ENCODE measurements around the gene TXK. TPM values are rescaled to one million over a fixed set of nuclear protein-coding genes. Genes with fewer than 3 reads are reported as not detected.

TXK gene
- total RNA-seq, 1 donor from 2014 or later: not detected

DNA sequence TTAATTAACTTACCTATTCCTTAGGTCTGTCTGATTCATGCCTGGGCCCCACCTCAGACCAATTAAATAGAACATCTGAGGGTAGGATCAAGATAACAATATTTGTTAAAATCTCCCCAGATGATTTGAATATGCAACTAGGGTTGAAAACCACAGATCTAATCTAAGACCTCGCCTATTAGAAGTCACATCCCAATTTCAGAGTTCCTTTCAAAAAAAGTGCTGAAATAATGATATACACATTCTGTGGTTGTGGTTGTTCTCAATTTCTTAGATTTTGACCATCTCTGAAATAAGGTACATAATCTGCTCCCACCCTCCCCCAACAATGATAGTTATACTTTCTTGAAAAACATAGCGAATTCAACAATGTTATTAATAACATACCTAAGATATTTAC is 89.8 kb downstream of the TXK start:
- Mint-ChIP-seq H3K27me3 (ENCODE audit: unreplicated experiment) (peaks cover 49% of the 10 kb centered on the region), H3K27ac (ENCODE audit: unreplicated experiment) (no peak overlapping the region), H3K36me3 (ENCODE audit: unreplicated experiment) (no peaks in the 10 kb centered on the region), H3K9me3 (ENCODE audit: unreplicated experiment) (no peaks in the 10 kb centered on the region), H3K4me3 (ENCODE audit: unreplicated experiment) (no peak overlapping the region), H3K4me1 (ENCODE audit: unreplicated experiment) (no peaks in the 10 kb centered on the region)
- no peak for DNase-seq (ENCODE audit: extremely low spot score, unreplicated experiment)
- TF ChIP-seq, protein P1, sequence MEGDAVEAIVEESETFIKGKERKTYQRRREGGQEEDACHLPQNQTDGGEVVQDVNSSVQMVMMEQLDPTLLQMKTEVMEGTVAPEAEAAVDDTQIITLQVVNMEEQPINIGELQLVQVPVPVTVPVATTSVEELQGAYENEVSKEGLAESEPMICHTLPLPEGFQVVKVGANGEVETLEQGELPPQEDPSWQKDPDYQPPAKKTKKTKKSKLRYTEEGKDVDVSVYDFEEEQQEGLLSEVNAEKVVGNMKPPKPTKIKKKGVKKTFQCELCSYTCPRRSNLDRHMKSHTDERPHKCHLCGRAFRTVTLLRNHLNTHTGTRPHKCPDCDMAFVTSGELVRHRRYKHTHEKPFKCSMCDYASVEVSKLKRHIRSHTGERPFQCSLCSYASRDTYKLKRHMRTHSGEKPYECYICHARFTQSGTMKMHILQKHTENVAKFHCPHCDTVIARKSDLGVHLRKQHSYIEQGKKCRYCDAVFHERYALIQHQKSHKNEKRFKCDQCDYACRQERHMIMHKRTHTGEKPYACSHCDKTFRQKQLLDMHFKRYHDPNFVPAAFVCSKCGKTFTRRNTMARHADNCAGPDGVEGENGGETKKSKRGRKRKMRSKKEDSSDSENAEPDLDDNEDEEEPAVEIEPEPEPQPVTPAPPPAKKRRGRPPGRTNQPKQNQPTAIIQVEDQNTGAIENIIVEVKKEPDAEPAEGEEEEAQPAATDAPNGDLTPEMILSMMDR (IDR thresholded peaks at IDR 0.05): no peak

DNA sequence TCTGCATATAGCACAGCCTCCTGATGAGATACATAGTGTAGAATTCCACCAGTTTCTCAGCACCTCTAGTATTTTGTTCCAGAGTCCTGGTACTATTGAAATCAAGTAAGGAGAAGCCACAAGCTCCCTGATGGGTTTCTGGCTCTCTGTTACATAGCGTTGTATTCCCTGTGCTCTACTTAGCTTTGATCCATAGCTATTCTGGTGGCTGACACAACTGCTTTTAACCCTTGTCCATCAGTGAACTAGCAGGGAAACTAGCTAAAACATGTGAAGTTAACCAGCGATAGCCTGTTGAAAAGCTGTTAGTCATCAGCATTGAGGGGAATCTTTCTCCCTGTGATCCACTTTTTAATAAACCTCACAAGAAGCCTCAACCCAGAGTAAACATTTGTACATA is 90.5 kb downstream of the TXK start:
- H3K27me3 Mint-ChIP-seq (ENCODE audit: unreplicated experiment): peaks cover 49% of the 10 kb centered on the region
- no peak for DNase-seq (ENCODE audit: extremely low spot score, unreplicated experiment)
- no peak overlapping the region for H3K4me3 Mint-ChIP-seq (ENCODE audit: unreplicated experiment)
- no peaks in the 10 kb centered on the region for H3K4me1 Mint-ChIP-seq (ENCODE audit: unreplicated experiment)
- no peak overlapping the region for H3K27ac Mint-ChIP-seq (ENCODE audit: unreplicated experiment)
- no peaks in the 10 kb centered on the region for H3K9me3 Mint-ChIP-seq (ENCODE audit: unreplicated experiment)
- TF ChIP-seq, protein P1 (IDR thresholded peaks at IDR 0.05): no peak
- H3K36me3 Mint-ChIP-seq (ENCODE audit: unreplicated experiment): no peaks in the 10 kb centered on the region

DNA sequence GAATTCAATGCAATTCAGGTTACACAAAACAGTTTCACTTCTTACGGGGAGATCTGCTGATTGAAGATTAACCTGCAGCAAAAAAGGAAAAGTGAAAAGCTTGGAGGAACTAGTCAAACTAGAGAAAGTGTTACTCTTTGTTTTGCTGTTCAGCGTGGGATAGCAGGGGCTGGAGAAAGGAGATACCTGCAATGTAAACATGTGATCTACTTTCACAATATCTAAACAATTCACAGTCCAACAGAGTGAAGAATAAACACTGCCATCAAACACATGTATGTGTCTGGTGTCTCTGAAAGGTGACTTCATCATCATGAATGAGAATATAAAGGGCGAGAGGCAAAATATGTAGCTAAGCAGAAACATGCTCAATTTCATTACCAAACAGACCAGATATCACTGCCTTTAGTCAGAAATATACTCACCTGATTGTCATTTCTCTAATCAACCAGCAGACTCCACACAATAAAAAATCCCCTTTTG is 91.0 kb downstream of the TXK start:
- H3K27ac Mint-ChIP-seq (ENCODE audit: unreplicated experiment): no peak overlapping the region
- no peaks in the 10 kb centered on the region for H3K36me3 Mint-ChIP-seq (ENCODE audit: unreplicated experiment)
- H3K4me3 Mint-ChIP-seq (ENCODE audit: unreplicated experiment): no peak overlapping the region
- DNase-seq (ENCODE audit: extremely low spot score, unreplicated experiment): no peak
- TF ChIP-seq, protein P1 (IDR thresholded peaks at IDR 0.05): no peak
- no peaks in the 10 kb centered on the region for H3K9me3 Mint-ChIP-seq (ENCODE audit: unreplicated experiment)
- H3K27me3 Mint-ChIP-seq (ENCODE audit: unreplicated experiment): peaks cover 47% of the 10 kb centered on the region
- H3K4me1 Mint-ChIP-seq (ENCODE audit: unreplicated experiment): no peaks in the 10 kb centered on the region

DNA sequence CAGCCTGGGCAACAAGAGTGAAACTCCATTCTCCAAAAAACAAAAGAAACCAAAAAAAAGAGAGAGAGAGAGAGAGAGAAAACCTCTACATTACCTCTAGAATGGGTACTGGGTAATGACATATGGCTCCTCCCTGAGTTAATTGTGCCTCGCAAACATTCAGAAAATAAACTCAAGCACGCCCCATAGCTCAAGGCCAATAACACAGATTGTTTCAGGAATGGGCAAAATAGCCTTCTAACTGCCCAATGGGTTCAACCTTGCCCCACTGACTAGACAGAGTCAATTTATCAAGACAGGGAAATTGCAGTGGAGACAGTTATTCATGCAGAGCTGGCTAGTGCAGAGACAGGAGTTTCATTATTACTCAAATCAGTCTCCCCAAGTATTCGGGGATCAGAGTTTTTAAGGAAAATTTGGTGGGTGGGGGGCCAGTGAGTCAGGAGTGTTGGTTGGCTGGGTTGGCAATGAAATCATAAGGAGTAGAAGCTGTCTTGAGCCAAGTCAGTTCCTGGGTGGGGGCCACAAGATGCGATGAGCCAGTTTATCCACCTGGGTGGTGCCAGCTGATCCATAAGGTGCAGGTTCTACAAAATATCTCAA is 92.4 kb downstream of the TXK start:
- Mint-ChIP-seq H3K4me1 (ENCODE audit: unreplicated experiment) (no peaks in the 10 kb centered on the region), H3K9me3 (ENCODE audit: unreplicated experiment) (no peaks in the 10 kb centered on the region), H3K36me3 (ENCODE audit: unreplicated experiment) (no peaks in the 10 kb centered on the region), H3K27me3 (ENCODE audit: unreplicated experiment) (peaks cover 41% of the 10 kb centered on the region), H3K27ac (ENCODE audit: unreplicated experiment) (no peak overlapping the region), H3K4me3 (ENCODE audit: unreplicated experiment) (no peak overlapping the region)
- TF ChIP-seq, protein P1 (IDR thresholded peaks at IDR 0.05): no peak
- DNase-seq (ENCODE audit: extremely low spot score, unreplicated experiment): no peak

DNA sequence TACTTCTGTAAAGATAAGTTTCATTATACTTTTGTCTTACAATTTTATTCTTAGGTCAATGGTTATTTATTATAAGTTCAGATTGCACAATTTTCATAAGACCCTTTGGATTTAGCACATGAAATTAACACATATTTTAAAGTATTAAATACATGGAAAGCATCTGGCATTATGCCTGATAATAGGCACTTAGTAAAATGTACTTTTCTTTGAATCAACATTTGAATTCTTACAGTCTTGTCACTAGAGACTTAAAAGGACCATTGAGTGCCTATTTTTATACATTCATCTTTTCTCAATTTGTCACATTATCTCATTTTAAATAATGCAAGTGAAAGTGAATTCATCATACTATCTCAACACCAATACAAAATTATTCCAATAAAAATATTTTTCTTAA is 94.5 kb downstream of the TXK start:
- TF ChIP-seq, protein P1 (IDR thresholded peaks at IDR 0.05): no peak
- no peak overlapping the region for H3K4me3 Mint-ChIP-seq (ENCODE audit: unreplicated experiment)
- H3K27ac Mint-ChIP-seq (ENCODE audit: unreplicated experiment): no peak overlapping the region
- H3K36me3 Mint-ChIP-seq (ENCODE audit: unreplicated experiment): no peaks in the 10 kb centered on the region
- no peak for DNase-seq (ENCODE audit: extremely low spot score, unreplicated experiment)
- H3K9me3 Mint-ChIP-seq (ENCODE audit: unreplicated experiment): no peaks in the 10 kb centered on the region
- peaks cover 31% of the 10 kb centered on the region for H3K27me3 Mint-ChIP-seq (ENCODE audit: unreplicated experiment)
- H3K4me1 Mint-ChIP-seq (ENCODE audit: unreplicated experiment): no peaks in the 10 kb centered on the region
